T-helper 2 cell treated with Interferon-gamma antibody and Interleukin-4, amounts not matched to agents 5 μg/mL and 100 μg/mL, for 36 hours (primary cell): ENCODE results near the gene TTLL7.

Experiments
- DNase-seq: peaks from one replicate; pipeline ENCODE4 v3.0.0; 2021; ENCODE audit warnings: low spot score
- H3K27ac Mint-ChIP-seq: one replicate; pipeline ENCODE4 v1.8.0; 2021; ENCODE audit warnings: mild to moderate bottlenecking, mixed read lengths
- H3K27me3 Mint-ChIP-seq: one replicate; pipeline ENCODE4 v1.8.0; 2021; ENCODE audit warnings: low read depth, mixed read lengths
- H3K36me3 Mint-ChIP-seq: one replicate; pipeline ENCODE4 v1.8.0; 2021; ENCODE audit warnings: low read depth, mixed read lengths
- H3K4me1 Mint-ChIP-seq: one replicate; pipeline ENCODE4 v1.8.0; 2021; ENCODE audit warnings: low read depth, mixed read lengths
- H3K4me3 Mint-ChIP-seq: one replicate; pipeline ENCODE4 v1.8.0; 2022; ENCODE audit warnings: mild to moderate bottlenecking, moderate library complexity, mixed read lengths
- H3K9me3 Mint-ChIP-seq: one replicate; pipeline ENCODE4 v1.8.0; 2021; ENCODE audit warnings: mixed read lengths

The TTLL7 gene

DNA sequence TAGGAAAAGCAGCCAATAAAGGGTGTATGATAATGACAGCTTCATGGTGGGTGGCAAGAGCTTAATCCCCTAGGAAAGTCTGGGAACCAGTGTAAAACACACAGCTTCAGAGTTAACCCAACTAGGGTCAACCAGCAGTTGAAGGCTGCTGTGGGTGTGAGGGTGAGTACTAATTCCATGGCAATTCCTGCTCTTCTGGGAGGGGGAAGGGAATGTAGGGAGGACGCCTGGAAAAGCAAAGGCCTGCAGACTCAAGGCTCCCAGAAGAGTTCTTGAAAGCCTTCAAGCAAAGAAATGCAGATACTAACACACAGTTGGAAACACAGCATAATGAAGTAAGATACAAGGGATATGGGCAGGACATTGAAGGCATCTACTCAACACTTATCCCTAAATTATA lies 28.1 kb downstream of the TTLL7 start:
- Mint-ChIP-seq H3K36me3 (no peaks in the 10 kb centered on the region), H3K27ac (no peak overlapping the region), H3K9me3 (no peaks in the 10 kb centered on the region), H3K4me1 (no peaks in the 10 kb centered on the region), H3K27me3 (peaks cover 7% of the 10 kb centered on the region), H3K4me3 (no peak overlapping the region)
- DNase-seq, result no peak

DNA sequence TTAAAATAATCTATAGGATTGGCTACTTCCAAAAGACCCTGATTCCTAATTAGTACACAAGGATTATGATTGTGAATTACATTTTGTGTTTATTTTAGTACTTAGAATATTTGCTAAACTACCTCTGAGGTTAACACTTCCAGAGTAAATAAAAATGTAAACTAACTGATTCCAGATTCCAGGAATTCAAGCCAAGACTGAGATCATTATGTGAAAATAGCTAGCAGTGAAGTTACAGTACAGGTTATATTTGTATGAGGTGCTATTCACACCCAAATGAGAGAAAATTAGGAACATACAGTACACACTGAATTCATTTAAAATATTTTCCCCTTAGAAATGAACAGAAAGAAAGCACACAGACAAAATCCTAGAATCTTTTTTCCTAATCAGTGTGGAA lies 28.8 kb downstream of the TTLL7 start:
- no peak for DNase-seq
- Mint-ChIP-seq H3K4me1 (no peaks in the 10 kb centered on the region), H3K27me3 (peaks cover 7% of the 10 kb centered on the region), H3K4me3 (no peak overlapping the region), H3K36me3 (no peaks in the 10 kb centered on the region), H3K27ac (no peak overlapping the region), H3K9me3 (no peaks in the 10 kb centered on the region)

DNA sequence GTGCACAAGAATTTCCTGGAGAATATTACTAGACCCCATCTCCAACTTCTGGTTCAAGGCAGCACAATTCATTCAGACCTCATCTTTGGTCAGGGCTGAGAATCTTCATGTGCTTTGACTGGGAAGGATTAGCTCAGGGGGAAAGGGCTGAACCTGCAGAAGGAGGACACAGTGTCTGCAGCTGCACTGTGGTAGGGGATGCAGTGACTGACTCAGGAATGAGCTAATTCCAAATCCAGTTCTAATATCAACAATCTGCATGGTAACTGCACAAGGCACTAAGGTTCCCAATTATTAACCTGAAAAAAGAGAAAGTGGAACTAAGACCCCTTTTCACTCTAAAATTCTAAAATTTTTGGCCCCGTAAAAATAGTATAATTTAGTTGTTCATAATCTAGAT lies 31.6 kb downstream of the TTLL7 start:
- H3K27me3 Mint-ChIP-seq, result peaks cover 8% of the 10 kb centered on the region
- H3K4me3 Mint-ChIP-seq, result no peak overlapping the region
- no peak for DNase-seq
- H3K9me3 Mint-ChIP-seq, result no peaks in the 10 kb centered on the region
- H3K4me1 Mint-ChIP-seq, result no peaks in the 10 kb centered on the region
- H3K36me3 Mint-ChIP-seq, result no peaks in the 10 kb centered on the region
- no peak overlapping the region for H3K27ac Mint-ChIP-seq

DNA sequence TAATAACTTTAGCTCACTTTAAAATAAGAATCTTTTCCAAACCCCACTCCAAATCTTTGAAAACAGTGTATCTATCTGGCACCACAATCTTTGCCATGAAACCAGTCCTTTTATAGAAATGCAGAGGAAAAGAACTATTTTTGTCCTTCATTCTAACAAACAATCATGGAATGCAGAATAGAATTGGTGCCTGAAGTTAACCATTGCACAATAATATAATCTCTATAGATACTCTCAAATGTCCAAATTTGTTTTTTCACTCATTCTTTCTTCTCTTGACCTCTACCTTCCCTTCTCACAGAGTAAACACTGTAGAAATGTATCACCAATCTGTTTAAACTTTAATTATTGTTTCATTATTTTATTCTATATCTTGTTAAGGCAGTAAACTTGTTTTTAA lies 34.8 kb downstream of the TTLL7 start:
- Mint-ChIP-seq H3K27me3 (peaks cover 11% of the 10 kb centered on the region), H3K27ac (no peak overlapping the region), H3K36me3 (no peaks in the 10 kb centered on the region), H3K4me1 (no peaks in the 10 kb centered on the region), H3K9me3 (no peaks in the 10 kb centered on the region), H3K4me3 (no peak overlapping the region)
- DNase-seq, result no peak

DNA sequence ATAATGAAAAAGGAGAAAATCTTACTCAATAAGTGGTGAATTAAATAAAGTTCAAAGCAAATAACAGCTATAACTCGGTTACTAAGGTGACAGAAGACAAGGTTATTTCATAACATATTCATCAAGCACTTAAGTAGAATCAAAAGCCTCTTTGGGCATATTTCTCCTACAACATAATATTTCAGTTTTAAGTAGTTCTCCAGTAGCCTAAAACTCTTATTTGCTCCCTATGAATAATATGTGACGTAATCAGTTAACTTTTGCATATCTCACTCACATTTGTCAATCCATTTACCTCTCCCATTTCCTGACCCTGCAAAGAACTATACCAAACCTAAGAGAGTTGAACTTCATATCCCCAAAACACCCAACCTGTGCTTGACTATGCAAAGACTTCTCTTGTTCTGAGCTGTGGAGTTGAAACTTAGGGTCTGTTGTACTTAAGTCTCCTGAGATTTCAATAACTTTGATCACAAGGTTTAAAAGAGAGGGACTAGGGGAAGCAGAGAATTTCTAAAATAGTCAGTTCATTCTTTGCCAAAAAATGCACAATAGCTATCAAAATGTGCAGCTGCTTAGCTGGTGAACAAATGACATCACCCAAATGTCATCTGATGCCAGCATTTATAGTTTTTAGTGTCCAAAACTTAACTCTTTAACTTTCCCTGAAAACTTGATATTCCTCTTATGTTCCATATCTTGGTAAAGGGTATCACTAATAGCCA lies 37.2 kb downstream of the TTLL7 start:
- DNase-seq, result no peak
- Mint-ChIP-seq H3K9me3 (no peaks in the 10 kb centered on the region), H3K4me3 (no peak overlapping the region), H3K27ac (no peak overlapping the region), H3K4me1 (no peaks in the 10 kb centered on the region), H3K27me3 (peaks cover 4% of the 10 kb centered on the region), H3K36me3 (no peaks in the 10 kb centered on the region)

DNA sequence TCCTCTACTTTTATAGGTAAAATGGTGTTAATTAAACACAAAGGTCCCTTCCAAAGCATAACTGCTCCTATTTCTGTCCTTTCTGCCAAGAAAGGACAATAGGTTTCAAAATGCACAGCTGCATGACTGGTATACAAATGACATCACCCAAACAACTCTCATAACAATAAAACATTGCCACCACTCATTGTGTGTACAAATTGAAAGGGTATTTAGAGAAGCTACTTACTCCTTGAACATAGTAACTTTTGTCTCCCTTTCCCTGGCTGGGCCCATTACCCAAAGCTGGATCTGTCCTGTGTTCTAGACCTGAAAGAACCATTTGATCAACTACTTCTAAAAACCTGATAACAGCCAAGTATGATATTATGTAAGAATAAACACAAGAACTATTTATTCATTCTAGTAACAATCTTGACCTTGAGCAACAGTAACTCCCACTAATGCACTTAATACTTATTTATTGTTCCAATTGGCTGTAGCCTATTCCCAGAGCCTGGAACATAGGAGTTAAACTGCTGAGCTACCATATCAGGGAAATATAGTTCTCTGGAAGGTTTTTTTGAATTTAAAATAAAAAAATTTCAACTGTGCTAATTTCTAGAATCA lies 38.2 kb downstream of the TTLL7 start:
- Mint-ChIP-seq H3K27ac (no peak overlapping the region), H3K36me3 (no peaks in the 10 kb centered on the region)
- DNase-seq, result no peak

DNA sequence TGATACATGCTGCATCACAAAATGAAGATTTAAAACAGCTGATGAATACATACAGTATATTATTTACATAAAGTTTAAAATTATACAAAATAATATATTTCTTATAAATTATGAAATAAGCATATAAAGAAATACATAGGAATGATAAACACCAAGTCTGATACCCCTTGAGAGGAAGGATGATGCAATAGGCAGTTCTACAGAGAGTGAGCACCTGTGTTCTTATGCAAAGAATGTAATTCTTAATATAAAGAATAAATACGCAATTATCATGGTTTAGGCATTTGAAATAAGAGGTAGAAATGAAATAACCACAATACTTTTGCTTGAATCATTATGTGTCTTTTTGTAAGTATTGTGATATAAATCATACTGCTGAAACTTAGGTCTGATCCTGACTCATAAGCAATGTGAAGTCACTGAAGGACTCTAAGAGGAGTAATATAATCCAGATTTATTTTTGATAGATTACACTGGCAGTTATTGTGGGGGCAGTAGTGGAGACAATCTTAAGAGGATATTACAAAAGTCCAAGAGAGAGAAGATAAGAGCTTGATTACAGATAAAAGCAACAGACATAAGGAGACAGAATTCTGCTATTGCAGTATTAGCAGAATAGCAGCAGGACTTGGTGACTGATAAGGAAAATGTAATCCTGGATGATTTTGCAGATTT lies 39.0 kb downstream of the TTLL7 start:
- DNase-seq, result no peak
- Mint-ChIP-seq H3K27me3 (peaks cover 5% of the 10 kb centered on the region), H3K4me3 (no peak overlapping the region), H3K4me1 (no peaks in the 10 kb centered on the region), H3K36me3 (no peaks in the 10 kb centered on the region), H3K9me3 (no peaks in the 10 kb centered on the region), H3K27ac (no peak overlapping the region)

More for the DNA sequence above, 38.2 kb downstream of the TTLL7 start:
- Mint-ChIP-seq H3K27me3 (peaks cover 4% of the 10 kb centered on the region), H3K4me1 (no peaks in the 10 kb centered on the region), H3K4me3 (no peak overlapping the region), H3K9me3 (no peaks in the 10 kb centered on the region)

DNA sequence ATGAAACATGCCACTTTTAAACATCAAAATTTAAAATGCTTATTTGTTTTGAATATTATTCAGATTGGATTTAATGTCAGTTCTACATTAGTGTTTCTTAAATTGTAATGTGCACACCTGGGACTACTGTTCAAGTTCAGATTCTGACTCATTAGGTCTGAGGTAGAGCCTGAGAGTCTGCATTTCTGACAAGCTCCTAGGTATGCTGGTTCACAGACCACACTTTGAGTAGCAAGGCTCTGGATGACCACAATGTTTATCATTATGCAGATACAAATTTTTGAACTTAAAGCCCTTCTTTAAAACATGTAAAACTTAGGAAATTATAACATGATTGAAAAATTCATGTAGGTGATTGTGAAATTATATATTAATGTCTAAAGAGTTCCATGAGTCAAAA lies 40.2 kb downstream of the TTLL7 start:
- H3K4me3 Mint-ChIP-seq, result no peak overlapping the region
- DNase-seq, result no peak
- no peaks in the 10 kb centered on the region for H3K9me3 Mint-ChIP-seq
- H3K27ac Mint-ChIP-seq, result no peak overlapping the region
- no peaks in the 10 kb centered on the region for H3K36me3 Mint-ChIP-seq
- H3K4me1 Mint-ChIP-seq, result no peaks in the 10 kb centered on the region
- H3K27me3 Mint-ChIP-seq, result peaks cover 6% of the 10 kb centered on the region

DNA sequence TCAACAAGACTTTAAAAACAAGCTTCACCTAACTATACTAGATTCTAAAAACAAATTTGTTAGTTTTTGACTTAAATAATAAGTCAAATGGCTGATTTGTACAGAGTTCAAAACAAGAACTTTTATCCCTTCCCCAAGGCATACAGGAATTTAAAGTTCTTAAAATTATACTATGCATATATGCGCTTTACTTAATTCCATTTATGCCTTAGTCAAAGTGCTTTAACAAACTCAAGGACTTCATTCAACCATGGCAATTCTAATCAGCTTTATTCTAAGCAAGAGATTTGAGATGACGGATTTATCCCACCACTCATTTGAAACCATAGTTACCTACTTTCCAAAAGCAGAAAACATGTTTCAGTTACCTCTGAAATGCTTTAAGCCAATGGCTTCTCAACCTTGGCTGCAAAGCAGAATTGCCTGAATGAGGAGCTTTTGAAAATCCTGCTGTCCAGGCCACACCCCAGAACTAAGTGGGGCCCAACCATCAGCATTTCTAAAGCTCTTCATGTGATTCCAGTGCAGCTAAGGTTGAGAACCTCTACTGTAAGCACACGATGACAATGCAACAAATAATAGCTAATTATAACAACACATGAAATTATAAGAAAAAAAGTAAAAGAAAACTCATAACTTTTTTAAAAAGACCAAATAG lies 44.6 kb downstream of the TTLL7 start:
- Mint-ChIP-seq H3K27ac (no peak overlapping the region), H3K36me3 (no peaks in the 10 kb centered on the region), H3K9me3 (no peaks in the 10 kb centered on the region), H3K4me3 (no peak overlapping the region), H3K4me1 (no peaks in the 10 kb centered on the region), H3K27me3 (peaks cover 3% of the 10 kb centered on the region)
- DNase-seq, result no peak

DNA sequence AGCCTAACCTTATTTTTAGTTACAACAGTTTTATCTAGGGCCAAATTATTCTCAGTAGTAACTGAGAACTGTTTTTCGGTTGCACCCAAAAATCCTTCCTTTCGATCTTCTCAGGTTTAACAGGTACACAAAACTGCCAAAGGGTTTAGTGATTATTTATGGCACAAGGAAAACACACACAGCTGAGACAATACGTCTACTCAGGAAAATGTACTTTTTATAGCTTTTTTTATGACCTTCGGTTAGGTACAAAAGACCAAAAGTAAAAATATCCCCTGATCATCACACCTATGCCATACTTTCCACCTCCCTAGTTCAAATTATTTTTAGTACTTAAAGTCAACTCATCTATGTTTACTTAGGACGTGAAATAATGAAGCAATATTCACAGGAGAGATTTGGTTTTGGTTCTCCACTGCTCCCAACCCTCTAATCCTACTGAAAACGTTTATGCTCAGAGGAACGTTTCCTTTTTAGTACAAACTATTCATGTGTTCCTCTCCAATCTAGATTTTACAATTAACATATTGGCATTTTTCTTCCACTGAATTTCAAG lies 48.7 kb downstream of the TTLL7 start:
- H3K27me3 Mint-ChIP-seq, result peaks cover 3% of the 10 kb centered on the region
- H3K27ac Mint-ChIP-seq, result no peak overlapping the region
- H3K4me3 Mint-ChIP-seq, result no peak overlapping the region
- no peak for DNase-seq
- H3K4me1 Mint-ChIP-seq, result no peaks in the 10 kb centered on the region
- H3K9me3 Mint-ChIP-seq, result no peaks in the 10 kb centered on the region
- H3K36me3 Mint-ChIP-seq, result no peaks in the 10 kb centered on the region

DNA sequence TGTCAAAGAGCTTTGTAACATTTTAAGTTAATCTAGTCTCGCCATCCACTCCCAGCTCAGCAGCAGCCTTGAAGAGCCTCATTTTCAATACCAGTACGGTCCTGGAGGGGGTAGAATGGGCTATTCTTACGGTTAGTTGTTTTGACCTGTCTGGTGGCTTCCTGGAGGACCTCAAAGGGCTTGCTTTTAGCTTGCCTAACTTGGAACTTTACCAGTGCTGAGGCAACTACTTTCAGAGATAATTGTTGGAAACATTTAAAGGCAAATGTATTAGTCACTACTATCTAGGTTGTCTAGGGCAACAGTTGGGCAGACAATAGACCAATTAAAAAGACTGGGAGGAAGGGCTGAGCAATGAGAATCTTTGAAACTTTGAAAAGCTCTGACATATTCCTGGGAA lies 56.0 kb downstream of the TTLL7 start:
- Mint-ChIP-seq H3K36me3 (no peaks in the 10 kb centered on the region), H3K4me3 (no peak overlapping the region), H3K9me3 (peaks cover 6% of the 10 kb centered on the region), H3K27ac (no peak overlapping the region), H3K4me1 (no peaks in the 10 kb centered on the region), H3K27me3 (peaks cover 2% of the 10 kb centered on the region)
- DNase-seq, result no peak

DNA sequence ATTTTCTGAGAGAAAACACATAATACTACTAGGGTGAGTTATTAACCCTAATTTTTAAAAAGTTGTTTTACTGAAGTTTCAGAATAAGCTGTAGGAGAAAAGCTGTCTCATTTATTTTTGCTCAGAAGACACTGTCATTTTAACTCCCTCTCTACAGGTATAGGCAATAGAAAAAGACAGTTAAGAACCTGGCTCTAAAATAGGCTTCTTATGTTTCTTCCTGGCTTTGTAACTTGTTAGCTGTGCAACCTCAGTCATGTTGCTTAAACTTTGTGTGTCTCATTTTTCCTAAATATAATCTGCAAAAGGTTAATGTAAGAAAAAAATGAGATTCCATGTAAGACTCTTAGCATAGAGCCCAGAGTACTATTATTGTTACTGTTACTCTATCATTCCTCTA lies 64.4 kb downstream of the TTLL7 start:
- Mint-ChIP-seq H3K9me3 (no peaks in the 10 kb centered on the region), H3K4me1 (no peaks in the 10 kb centered on the region), H3K4me3 (no peak overlapping the region), H3K36me3 (no peaks in the 10 kb centered on the region), H3K27ac (no peak overlapping the region), H3K27me3 (peaks cover 7% of the 10 kb centered on the region)
- no peak for DNase-seq

DNA sequence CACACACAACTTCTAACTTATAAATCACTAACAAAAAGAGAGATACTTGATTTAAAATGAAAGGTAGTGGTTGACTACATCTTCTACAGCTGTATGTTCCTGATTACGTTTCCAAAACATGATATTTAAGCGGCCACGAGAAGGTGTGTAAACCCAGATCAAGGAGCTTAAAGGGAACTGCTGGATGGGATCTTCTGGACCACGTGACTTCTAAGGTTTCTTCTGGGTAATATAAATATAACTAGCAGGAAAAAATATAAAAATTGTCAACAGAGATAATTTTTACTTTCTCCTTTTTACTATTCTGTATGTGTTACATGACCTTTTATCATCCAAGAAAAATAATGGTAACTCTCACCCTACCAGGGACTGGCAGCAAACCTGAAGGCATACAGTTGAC lies 66.2 kb downstream of the TTLL7 start:
- no peak for DNase-seq
- Mint-ChIP-seq H3K27me3 (peaks cover 7% of the 10 kb centered on the region), H3K4me1 (no peaks in the 10 kb centered on the region), H3K27ac (no peak overlapping the region), H3K4me3 (no peak overlapping the region), H3K9me3 (no peaks in the 10 kb centered on the region), H3K36me3 (no peaks in the 10 kb centered on the region)

DNA sequence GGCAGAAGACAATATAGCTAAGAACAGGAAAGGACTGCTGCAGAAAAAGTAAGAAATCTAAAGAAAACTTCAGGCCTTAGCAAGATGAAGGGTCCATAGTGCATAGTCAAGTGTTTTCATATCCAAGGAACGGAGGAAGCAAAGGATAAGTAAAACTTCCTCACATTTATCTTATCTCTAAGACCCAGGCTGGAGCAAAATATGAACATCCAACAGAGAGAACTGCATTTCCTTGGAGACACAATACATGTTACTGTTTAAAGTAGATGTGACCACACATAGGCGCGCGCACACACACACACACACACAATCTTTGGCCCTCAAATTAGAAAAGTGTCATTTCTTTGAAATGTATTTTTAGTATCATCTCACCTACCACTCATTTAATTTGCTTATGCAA lies 66.7 kb downstream of the TTLL7 start:
- no peak for DNase-seq
- no peaks in the 10 kb centered on the region for H3K9me3 Mint-ChIP-seq
- H3K4me3 Mint-ChIP-seq, result no peak overlapping the region
- H3K27ac Mint-ChIP-seq, result no peak overlapping the region
- no peaks in the 10 kb centered on the region for H3K36me3 Mint-ChIP-seq
- peaks cover 7% of the 10 kb centered on the region for H3K27me3 Mint-ChIP-seq
- H3K4me1 Mint-ChIP-seq, result no peaks in the 10 kb centered on the region
